ENCODE data around the gene IRX5.

GRCh38 chr16:54938212-54939028 is 7.8 kb downstream of the IRX5 start:
- TF ChIP-seq POLR2A (IDR thresholded peaks at IDR 0.05; ENCODE audit: extremely low read depth, insufficient read length) = no peak
- no peak for TF ChIP-seq CTCF (IDR thresholded peaks at IDR 0.05; ENCODE audit: low read depth, low read length)

Data from NB4 (cell line).